Glutamatergic neuron (in vitro differentiated cells): Measurements from ENCODE around the gene HHLA2. TPM values are rescaled to one million over a fixed set of nuclear protein-coding genes. Genes with fewer than 3 reads are reported as not detected.

Experiments
- DNase-seq: peaks from one replicate; pipeline ENCODE4 v3.0.0; 2022
- H3K27ac Mint-ChIP-seq: one replicate; pipeline ENCODE4 v1.8.0; 2020; ENCODE audit warnings: mild to moderate bottlenecking, mixed read lengths, inconsistent platforms; ENCODE audit not compliant: unreplicated experiment
- H3K27me3 Mint-ChIP-seq: one replicate; pipeline ENCODE4 v1.8.0; 2020; ENCODE audit warnings: mild to moderate bottlenecking, moderate library complexity, mixed read lengths, inconsistent platforms; ENCODE audit not compliant: unreplicated experiment
- H3K36me3 Mint-ChIP-seq: one replicate; pipeline ENCODE4 v1.8.0; 2020; ENCODE audit warnings: mild to moderate bottlenecking, mixed read lengths, inconsistent platforms; ENCODE audit not compliant: unreplicated experiment
- H3K4me1 Mint-ChIP-seq: one replicate; pipeline ENCODE4 v1.8.0; 2020; ENCODE audit warnings: mild to moderate bottlenecking, low read depth, mixed read lengths, inconsistent platforms; ENCODE audit not compliant: unreplicated experiment
- H3K4me3 Mint-ChIP-seq: one replicate; pipeline ENCODE4 v1.8.0; 2020; ENCODE audit warnings: mild to moderate bottlenecking, mixed read lengths, inconsistent platforms; ENCODE audit not compliant: unreplicated experiment
- H3K9me3 Mint-ChIP-seq: one replicate; pipeline ENCODE4 v1.8.0; 2020; ENCODE audit warnings: mild to moderate bottlenecking, moderate library complexity, mixed read lengths, inconsistent platforms; ENCODE audit not compliant: unreplicated experiment
- CTCF ChIP-seq: fragments of 200-600 bp; sonication (generic); IDR thresholded peaks from one replicate; pipeline ENCODE4 v1.5.0; 2021; ENCODE audit not compliant: partially characterized antibody, unreplicated experiment
- total RNA-seq: library from RNA; stranded (reverse); fragmentation: NEBNext Ultra II Directional; extraction: Animal tissue kit (Norgen Biotek cat#: 25700); gene quantifications from one replicate; pipeline ENCODE4 v1.2.1, GENCODE V29; 2021; ENCODE audit not compliant: unreplicated experiment

Gene HHLA2
- total RNA-seq, 1 donor from 2014 or later: not detected

- no peak overlapping the region for H3K4me3 Mint-ChIP-seq
- H3K4me1 Mint-ChIP-seq: peaks cover 3% of the 10 kb centered on the region
Observed at GRCh38 chr3:108420926-108421325, 124.6 kb downstream of the HHLA2 start.

More at GRCh38 chr3:108420926-108421325, 124.6 kb downstream of the HHLA2 start:
- no peak for TF ChIP-seq CTCF
- Mint-ChIP-seq H3K36me3 (no peaks in the 10 kb centered on the region), H3K27ac (no peak overlapping the region), H3K27me3 (peaks cover 1% of the 10 kb centered on the region), H3K9me3 (no peaks in the 10 kb centered on the region)
- no peak for DNase-seq

Other genes with a start within 250 kb of the HHLA2 start
- gene CD47, start 205.5 kb upstream of the HHLA2 start, total RNA-seq: 507 TPM
- 21.4 TPM for gene IFT57, start 74.1 kb upstream of the HHLA2 start, total RNA-seq
- gene MYH15, start 214.0 kb downstream of the HHLA2 start, total RNA-seq: 1.0 TPM